TTC549 (cell line): ENCODE data around the gene ITPRID2.
"Not testable (repeated sequence)": the region's sequence is repeated elsewhere in the genome, so short reads cannot be mapped to it uniquely, and the experiment has no call there.

Experiments
- FAIRE-seq: peaks from 2 replicates; lab custom pipeline; 2012; peaks lifted over from hg19 to GRCh38; lab: Jason Lieb, UNC

ITPRID2 gene

DNA sequence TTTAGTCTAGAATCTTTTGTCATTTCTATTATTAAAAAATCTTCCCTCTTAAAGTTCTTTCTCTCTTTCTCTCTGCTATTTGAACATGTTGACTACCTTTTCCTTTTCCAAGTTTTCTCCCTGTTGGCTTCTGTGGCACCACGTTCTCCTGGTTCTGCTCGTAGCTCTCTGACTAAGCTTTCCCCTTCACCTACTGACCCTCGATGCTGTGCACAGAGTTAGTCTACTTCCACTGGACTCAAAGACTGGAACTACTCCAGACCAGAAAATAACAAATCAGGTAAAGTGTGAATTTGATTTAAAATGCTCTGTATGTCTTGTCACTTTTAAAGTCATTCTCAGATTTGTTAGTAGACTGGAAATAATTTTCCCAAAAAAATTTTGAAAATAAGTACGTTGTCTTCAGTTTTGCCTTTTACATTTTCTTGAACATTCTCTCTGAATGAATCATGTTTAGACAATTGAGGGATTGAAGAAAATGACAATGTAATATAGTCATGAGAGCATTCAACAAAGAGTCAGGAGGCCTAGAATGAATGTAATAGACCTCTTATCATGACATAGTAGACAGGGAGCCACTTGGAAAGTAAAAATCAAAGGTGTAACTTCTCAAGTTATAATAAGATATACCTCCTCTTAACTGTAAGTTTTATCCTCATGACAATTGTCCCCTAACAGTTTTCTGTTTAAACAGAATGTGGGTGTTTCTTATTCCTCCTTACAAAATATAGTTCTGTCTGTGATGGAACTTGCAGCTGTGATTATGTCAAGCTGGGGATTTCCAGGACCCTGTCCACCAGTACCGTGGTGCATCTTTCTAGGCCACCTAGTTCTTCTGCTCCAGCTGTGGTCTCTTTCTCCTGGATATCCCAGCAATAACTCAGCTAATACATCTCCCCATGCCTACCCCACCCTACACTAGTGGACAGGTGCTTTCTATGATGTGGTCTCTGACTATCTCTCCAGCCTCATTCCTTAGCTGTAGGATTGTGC, 25.5 kb downstream of the ITPRID2 start:
- FAIRE-seq = no peak

DNA sequence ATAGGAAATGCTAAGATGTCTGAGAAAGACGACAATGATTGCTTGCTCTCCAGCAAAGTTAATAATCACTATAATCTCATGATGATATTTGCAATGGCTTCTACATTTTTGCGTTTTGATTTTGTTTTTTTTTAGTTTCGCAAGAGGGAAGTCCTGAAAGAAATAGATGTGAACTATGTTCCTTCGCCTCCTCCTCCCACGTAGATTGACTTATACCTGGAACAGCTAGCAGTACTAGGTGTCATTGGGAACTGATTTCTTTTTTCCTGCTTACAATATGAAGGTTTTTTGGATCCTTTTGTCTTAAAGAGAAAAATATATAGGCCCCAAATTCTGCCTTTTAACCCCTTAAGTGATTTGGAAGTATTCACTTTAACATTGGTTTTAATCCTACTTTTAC, 26.7 kb downstream of the ITPRID2 start:
- no peak for FAIRE-seq

DNA sequence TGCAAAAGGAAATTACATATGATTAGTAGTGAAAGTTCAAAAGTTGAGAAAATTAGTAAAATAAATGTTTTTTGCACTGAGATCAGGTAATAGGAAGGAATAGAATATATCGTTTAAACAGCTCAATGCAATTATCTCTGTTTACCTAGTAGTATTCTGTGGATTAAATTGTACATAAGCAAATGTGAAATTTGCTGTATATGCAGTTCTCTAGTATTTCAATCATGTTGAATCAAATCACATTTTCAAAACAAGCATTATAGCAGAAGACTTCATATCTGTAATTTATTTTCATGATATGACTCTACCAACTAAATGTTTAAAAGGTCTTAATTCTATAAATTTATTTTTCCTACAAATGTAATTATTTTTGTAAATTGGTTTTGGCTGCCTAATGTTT, 31.6 kb downstream of the ITPRID2 start:
- FAIRE-seq = no peak

DNA sequence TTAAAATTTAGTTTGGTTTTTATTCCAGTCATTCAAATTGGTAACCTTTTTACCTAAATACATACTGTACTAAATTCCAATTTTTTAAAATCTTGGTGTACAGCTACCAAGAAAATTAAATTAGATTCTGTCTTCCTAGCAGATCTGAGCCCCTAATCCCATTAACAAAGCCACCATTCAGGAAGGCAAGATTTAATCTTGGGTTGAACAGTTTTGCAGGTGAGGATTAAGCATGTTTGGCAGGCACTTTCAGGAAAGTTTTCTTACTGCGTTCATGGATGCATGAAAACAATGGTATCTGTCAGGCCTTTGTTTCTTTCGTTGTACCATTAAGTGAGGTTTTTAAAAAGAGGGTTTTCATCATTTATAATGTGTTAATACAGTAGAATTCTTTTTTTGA, 32.8 kb downstream of the ITPRID2 start:
- FAIRE-seq = no peak

DNA sequence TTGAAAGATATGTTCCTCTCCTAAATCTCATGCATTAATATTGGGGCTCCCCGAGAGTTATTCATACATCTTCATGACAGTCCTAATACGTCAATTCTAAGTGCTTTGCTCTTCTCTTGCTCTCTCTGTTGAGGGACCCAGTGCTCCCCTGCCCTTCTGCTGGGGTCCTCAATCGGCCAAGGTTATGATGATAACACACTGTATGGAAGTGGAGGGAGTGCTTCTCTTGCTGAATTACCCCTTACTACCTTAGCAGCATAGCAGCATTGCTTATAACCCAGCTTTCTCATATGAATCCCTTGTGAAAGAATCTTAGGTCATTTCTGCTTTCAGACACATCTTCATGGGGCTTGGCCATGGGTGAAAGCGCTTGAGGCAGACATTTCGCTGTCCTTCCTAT, 43.2 kb downstream of the ITPRID2 start:
- no peak for FAIRE-seq

DNA sequence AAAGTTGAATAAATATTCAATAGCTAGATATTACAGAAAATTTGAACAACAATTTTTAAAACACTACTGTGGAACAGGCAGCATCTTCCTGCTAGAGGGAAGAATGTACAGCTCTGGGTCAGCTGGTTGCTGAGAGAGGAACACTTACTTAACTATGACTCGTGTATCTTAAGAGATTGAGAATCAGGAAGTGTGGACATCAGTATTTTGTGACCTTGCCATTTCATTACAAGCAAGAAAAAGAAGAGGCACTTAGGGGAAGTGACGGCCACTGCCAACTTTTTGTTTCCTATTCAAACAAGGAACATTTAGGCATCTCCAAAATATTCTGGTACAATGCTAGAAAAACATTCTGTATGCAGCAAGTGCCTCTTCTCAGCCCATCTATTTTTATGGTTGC, 45.9 kb downstream of the ITPRID2 start:
- FAIRE-seq = no peak

DNA sequence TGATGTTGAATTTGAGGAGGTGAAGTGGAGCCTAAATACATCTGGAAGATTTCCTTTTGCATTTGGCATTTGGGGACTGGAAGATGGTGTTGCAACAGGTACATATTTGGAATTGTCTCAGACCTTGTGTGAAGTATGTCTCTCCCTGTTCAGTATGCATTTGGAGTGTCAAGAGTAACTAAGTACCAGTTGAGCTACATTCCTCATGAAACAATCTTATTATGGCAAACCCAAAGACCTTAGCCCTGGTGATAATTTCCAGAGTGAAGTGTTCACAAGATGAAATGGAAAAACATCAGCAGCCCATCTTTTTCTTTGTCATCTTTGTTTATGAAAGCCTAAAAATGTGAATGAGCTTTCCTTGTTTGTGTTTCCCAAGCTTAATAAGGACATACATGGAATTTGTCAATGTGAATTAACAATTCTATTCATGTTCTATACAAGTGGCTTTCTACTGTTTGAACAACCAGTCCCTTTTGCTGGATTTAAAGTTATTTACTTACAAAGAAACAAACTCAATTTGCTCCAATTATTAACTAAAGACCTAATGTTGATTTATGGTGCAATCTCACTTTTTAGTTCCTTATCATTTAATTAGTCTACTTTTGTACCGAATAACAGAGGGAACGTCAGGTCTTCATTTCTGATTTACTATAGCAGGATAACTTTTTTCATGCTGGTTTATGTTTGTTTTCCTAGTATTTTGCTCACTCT, 52.0 kb downstream of the ITPRID2 start:
- no peak for FAIRE-seq

DNA sequence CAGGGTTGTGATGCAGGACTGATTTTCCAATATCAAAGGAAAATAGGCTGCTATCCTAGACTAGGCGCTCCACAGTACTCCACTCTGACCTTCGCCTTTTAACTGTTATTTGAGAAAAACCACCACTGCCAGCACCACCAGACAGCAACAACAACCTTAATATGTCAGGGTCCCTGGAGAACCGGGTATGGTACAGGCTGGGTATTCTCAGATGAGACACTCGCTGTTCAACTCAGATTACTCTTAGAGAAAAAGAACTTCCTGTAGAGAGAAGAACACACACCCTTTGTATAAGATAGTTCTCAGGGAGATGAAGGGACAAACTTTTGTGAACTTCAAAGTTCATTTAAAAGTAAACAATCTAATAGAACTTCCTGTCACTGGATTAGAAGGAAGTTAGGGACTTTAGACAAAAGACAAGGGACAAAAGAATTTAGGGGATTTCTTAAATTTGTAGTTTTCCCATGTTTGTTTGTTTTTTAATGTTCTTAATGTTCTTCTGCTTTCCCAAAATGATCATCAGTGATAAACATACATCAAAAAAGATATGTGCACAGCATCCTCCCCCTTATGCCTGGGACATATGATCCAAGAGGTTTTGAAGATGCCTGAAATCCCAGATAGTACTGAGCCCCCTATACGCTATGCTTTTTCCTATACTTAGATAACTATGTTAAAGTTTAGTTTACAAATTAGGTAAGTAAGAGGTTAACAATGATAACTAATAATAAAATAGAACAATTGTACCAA, 52.8 kb downstream of the ITPRID2 start:
- no peak for FAIRE-seq

DNA sequence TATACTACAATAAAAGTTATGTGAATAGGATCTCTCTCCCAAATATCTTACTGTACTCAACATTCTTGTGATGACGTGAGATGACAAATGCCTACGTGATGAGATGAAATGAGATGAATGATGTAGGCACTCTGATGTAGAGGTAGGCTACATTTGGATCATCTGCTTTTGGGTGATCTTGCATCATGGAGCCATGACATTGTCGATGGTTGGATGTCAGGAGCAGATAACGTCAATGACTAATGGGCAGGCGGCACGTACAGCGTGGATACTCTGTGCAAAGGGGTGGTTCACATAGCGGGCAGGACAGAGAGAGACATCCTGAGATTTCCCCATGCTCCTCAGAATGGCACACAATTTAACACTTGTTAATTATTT, 53.4 kb downstream of the ITPRID2 start:
- FAIRE-seq = no peak

DNA sequence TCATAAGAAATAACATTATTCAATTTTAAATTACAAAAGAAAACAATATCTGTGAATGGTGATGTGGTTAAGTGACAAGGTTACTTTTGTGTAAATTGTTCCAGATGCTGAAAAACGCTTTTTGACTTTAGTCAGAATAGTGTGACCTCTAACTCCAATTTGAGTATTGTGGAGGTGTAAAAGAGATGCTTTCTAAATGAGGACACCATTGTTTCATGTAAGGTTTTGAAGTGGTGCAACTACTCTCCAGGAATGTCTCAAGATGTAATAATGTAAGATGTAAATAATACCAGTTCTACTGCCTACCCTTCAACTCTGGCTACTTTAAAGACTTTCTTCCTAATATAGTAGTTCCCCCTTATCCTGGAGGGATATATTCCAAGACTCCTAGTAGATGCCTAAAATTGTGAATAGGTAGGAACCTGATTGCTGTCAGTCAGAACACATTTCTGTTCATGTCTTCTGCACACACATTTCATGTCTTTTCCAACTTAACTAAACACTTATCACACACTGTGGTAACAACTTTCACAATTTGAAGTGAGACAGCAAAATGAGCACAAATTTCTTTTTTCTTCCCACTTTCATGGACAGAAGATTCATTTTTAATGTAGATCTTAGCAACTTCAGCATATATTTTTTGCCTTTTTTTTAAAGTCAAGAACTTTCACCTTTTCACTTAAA, 55.1 kb downstream of the ITPRID2 start:
- no peak for FAIRE-seq

DNA sequence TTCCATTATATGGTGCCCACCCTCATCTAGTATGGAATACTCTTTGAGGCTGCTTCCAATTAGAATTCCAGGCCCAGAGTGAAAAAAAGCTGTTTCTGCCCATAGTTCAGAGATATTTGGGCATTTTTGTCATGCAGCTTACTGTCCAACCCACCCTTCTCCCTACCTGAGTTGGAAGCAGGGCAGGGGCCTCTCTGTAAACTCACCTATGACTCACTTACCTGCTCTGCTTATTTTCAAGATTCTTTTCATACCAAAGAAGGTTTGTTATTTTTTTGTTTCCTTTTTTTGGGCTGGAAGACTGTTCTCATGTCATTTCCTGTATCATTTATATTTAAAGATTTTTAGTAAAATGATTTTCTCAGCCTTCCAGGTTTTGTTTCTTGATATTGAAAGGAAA, 55.7 kb downstream of the ITPRID2 start:
- FAIRE-seq = no peak

DNA sequence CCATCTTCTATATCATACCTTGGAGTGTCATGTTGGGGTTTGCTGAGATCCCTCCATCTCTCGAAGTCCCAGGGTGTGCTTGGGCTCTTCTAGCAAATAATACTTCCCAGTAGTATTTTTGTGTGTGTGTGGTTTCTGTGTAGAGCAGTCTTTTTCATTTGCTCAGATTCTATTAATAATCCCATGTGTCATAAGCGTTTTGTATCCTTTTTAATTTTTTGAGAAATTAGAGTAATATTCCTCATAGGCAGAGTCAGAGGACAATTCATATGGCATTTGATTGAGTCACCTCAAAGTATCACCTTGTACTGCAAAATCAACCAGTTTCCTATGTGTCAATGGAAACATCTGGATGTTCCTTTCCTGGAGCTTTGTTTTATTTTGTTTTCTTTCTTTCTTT, 56.7 kb downstream of the ITPRID2 start:
- FAIRE-seq = no peak

DNA sequence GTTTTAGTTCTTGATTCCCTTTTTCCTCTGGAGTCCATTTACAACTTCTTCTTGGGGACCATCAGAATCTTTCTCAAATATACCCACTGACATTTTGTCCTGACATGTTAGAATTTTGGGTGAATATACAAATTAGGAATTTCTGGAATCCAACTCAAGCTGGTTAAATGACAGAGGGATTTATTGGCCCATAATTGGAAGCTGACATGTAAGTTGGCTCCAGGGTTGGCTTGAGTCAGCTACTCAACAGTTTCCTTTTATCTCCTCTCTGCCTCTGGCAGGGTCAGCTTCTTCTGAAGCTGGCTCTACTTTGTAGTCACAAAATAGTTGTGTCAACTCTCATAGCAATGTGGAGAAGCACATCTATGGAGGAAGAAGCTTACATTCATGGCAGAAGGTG, 57.5 kb downstream of the ITPRID2 start:
- no peak for FAIRE-seq

DNA sequence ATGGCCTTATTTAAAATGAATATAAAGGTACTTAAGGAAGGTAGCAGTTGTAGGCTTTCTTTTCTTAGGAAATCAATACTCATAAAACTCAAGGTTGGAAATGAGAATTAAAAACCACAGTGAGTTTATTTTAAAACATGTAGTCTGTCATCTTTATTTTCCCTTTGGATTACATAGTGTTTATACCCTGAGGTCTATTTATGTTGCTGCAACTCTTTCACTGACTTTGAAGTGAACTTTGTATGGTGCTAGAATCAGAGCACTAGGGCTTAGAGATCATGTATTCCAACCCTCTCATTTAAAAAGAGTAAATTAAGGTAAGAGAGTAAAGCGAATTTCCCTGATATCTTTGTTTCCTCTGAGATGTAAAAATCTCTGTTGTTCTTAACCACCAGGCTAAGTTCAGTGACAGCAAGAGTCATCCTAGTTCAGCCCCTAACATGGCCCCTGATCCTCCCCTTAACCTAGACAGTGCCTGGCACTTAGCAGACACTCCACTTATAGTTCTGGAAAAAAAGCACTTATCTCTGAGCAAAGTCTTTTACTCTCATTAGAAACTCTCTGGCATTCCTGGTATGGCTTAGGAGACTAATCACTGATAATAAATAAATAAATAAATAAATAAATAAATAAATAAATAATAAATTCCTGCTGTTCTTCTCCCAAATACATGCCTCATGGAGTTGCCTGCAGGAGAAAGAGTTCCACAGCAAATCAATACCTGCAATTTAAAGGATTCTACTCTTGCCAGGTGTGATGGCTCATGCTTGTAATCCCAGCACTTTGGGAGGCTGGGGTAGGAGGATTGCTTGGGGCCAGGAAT, 61.1 kb downstream of the ITPRID2 start:
- FAIRE-seq = no peak

DNA sequence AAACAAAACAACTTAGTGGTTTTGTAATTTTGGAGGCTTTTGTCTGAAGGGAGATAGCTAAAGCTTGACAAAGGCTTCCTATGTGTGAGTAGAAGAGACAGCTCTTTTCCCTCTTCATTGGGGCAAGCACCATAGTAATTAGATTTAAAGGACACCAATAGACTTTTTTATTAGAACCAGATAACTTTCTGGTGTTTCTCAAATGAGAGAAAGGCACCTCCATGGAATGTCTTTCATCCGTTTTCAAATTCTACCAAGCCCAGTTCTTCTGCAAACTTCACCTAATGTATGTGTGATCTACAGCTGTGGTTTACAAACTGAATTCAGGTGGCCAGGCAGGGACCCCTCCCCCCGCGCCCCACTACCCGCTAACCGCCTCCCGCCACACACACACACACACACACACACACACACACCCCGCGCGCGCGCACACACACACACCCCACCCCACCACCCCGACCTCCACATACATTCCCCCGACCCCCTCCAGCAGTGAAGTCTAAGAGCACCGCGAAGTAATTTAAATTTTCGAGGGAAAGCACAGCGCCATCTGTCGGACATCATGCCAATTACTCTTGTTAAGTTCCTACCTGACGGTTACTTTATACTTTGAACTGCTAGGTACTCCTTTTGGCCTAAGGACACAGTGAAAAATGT, 62.5 kb downstream of the ITPRID2 start:
- no peak for FAIRE-seq

DNA sequence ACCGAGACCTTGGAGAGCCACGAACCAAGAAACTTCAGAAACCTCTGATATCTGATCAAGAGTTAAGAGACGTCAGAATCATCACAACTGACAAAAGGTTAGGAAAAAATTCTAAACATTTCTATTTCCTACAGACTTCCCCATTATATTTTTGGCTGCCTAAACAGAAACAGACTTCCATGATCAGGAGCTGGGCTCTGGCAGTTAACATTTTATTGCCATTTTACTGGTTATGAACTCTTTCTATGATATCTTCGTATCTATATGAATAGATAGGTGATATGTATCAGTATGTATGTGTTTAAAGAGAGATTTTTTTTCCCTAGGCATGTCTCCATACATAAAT, 63.0 kb downstream of the ITPRID2 start:
- no peak for FAIRE-seq

DNA sequence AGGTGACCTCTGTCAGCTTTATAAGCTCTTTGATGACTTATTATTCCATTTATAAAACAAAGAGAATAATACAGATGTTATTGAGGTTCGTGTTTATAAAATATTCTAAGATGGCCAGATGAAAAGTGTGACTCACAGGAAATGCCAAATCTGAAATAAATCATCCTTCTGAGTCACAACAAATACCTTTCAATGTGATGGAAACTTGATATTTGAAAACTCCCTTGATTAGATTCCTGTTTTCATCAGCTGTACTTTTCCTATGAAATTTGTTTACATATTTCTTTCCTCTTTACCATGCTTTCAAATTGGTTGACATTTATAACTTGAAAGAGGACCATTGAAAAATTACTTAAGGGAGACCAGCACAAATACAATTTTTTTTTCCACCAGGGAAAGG, 63.5 kb downstream of the ITPRID2 start:
- FAIRE-seq = no peak

DNA sequence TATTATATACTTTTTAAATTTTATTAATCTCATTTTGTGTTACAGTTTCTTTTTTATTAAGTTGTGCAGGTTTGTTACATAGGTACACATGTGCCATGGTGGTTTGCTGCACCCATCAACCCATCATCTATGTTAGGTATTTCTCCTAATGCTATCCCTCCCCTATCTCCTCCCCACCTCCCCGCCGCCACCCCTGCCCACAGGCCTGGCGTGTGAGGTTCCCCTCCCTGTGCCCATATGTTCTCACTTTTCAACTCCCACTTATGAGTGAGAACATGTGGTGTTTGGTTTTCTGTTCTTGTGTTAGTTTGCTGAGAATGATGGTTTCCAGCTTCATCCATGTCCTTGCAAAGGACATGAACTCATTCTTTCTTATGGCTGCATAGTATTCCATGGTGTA, 64.3 kb downstream of the ITPRID2 start:
- not testable (repeated sequence) for FAIRE-seq

DNA sequence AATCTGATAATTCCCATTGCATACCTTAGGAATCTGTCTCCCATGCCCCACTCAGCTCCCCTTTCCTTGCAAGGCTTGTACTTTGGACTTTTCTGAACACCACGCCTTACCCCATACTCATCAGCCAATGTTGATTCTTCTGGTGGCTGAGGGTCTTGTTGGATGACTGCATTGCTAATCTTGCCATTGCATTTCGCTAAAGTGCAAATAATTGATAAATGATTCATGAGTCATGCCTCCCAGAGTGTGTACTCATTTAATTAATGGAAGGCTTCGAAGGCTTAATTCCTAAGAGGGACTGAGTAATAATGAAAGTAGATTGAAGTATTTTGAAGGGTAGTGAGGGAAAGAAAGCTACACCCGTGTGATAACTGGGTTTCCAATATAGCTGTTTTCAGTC, 66.1 kb downstream of the ITPRID2 start:
- no peak for FAIRE-seq

DNA sequence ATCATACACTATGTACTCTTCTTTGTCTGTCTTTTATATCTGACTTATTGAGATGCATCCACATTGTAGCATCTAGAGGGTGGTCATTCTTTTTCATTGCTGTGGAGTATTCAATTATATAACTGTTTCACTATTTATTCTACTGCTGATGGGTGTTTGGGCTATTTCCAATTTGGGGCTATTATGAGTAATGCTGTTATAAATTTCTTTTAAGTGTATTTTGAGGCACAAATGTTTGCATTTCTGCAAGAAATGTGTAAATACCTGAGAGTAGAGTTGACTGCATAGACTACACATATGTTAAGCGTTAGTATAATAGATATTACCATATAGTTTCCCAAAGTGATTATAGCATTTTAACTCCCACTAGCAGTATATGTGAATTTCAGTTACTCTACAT, 67.2 kb downstream of the ITPRID2 start:
- FAIRE-seq = no peak

DNA sequence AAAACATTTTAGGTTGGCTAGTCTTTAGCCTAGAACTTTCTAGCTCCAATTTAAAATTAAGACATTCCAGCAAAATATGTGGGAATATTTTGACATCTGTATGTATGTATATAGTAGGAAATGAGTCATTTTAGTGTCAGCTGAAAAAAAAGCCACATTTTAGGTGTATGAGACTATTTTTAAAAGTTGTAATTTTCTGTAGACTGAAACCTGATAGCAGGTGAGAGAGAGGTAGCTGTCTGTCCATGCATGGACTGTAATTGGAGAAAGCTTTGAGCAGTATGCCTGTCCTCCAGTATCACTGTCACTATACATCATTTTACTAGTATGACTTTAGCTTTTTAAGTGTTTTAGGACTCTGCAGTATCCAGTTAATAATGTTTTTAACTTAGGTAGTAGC, 68.0 kb downstream of the ITPRID2 start:
- no peak for FAIRE-seq
